ENCODE results near the gene SMR3B. TPM values are rescaled to one million over a fixed set of nuclear protein-coding genes. Genes with fewer than 3 reads are reported as not detected.

The SMR3B gene
- total and polyA plus RNA-seq, 2 of the 8 experiments (the other 6 are each of a cell fraction or from before 2014, with no cell fraction given), result not detected

DNA sequence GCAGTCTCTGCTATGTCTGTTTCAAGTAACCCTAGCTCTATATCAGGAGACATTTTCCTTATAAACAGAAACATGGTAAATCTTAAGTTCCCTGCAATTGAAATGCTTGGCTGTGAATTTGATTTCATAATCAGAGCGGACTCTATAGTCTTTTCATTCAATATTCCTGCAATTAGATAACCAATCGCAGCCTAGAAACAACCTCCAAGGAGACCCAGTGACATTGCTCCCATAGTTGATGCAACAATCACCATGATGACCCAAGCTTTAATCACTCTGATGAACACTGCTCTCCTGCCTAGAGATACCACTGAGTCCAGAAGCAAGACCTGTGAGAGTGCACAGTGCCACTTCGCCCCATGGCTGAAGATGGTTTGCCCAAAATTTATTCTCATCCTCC lies 48.2 kb upstream of the SMR3B start, which contains the start of gene CABS1:
TSS of gene CABS1 (plus strand) at position 301 of the 400 bp plus-strand sequence. CDS start at position 360, 59 bp downstream.
- H3K36me3 ChIP-seq (ENCODE audit: control insufficient read depth in 2 of 4, insufficient read depth in 4 of 4, low read length in 3 of 4), result no peaks in the 10 kb centered on the region
- H4K91ac ChIP-seq (replicated peaks; ENCODE audit: insufficient read length, low read length), result no peak within 1 kb of the TSS
- CTCF ChIA-PET (ENCODE audit: partially characterized antibody), result interaction anchor here (0.6 kb wide), 1 partner anchor 634 kb away, joined by 3 read pairs; no protein-coding TSS in a partner anchor
- TF ChIP-seq RXRA (IDR thresholded peaks at IDR 0.05; ENCODE audit: insufficient read depth, low read depth, low read length) (no peak), BCL11A (IDR thresholded peaks at IDR 0.05; ENCODE audit: low read depth in 2 of 2, low read length in 2 of 2) (no peak), RBBP5 (IDR thresholded peaks at IDR 0.05; ENCODE audit: borderline replicate concordance, low read depth, low read length) (no peak), BRCA1 (IDR thresholded peaks at IDR 0.05; ENCODE audit: low read depth, low read length) (no peak), TAF1 (IDR thresholded peaks at IDR 0.05; ENCODE audit: low read depth, low read length) (no peak), KDM1A (IDR thresholded peaks at IDR 0.05; ENCODE audit: borderline replicate concordance, low read length) (no peak), ZNF274 (IDR thresholded peaks at IDR 0.05; ENCODE audit: borderline replicate concordance, extremely low read depth, low read length) (no peak), RFX5 (IDR thresholded peaks at IDR 0.05; ENCODE audit: borderline replicate concordance, low read depth, low read length) (no peak), POLR2AphosphoS5 (IDR thresholded peaks at IDR 0.05; ENCODE audit: low read depth, low read length) (no peak), TCF12 (IDR thresholded peaks at IDR 0.05; ENCODE audit: low read depth, low read length) (no peak), RAD21 (IDR thresholded peaks at IDR 0.05 in 1 of 2, conservative IDR thresholded peaks at IDR 0.05 in 1 of 2; ENCODE audit: low read depth in 2 of 2, low read length in 2 of 2) (no peak), SAP30 (IDR thresholded peaks at IDR 0.05; ENCODE audit: insufficient read depth, insufficient replicate concordance, low read length) (no peak)
- no peak within 1 kb of the TSS for H3K27ac ChIP-seq (ENCODE audit: low read depth, low read length)
- no peak within 1 kb of the TSS for H3K4ac ChIP-seq (replicated peaks; ENCODE audit: insufficient read length, low read depth, low read length)
- H3K4me1 ChIP-seq (replicated peaks in 1 of 4; ENCODE audit: control insufficient read depth in 3 of 4, insufficient read depth in 4 of 4, low read length in 3 of 4), result no peaks in the 10 kb centered on the region
- 90% methylated on average over 3 of the region's 3 CpGs; no CpG with 5 or more reads in 1 of the 2 experiments for WGBS, 2 experiments (ENCODE audit: extremely low coverage in 1 of 2, insufficient coverage in 1 of 2, insufficient read length in 1 of 2, insufficient replicate concordance in 2 of 2, low coverage in 1 of 2, low lambda C conversion rate in 2 of 2, missing lambda C conversion rate in 1 of 2)
- no peak for DNase-seq (ENCODE audit: low read depth in 1 of 2, low spot score in 2 of 2)
- no peak within 1 kb of the TSS for H3K14ac ChIP-seq (ENCODE audit: insufficient read length)
- H2AK5ac ChIP-seq (ENCODE audit: low read depth, low read length), result no peak within 1 kb of the TSS
- no peak within 1 kb of the TSS for H3K23ac ChIP-seq (ENCODE audit: insufficient read length)
- no peaks in the 10 kb centered on the region for H3K27me3 ChIP-seq (replicated peaks in 1 of 4; ENCODE audit: control insufficient read depth in 3 of 4, extremely low read depth in 1 of 4, insufficient read depth in 3 of 4, low read length in 3 of 4)
- no peak within 1 kb of the TSS for H3K4me3 ChIP-seq (ENCODE audit: extremely low read depth in 1 of 4, insufficient read depth in 2 of 4, low read depth in 3 of 4, low read length in 4 of 4)
- no peaks in the 10 kb centered on the region for H3K9me3 ChIP-seq (ENCODE audit: insufficient read depth in 2 of 2, low read depth in 1 of 2, low read length in 1 of 2)
- H3K23me2 ChIP-seq (ENCODE audit: low read depth, low read length), result no peaks in the 10 kb centered on the region
- no peak for FAIRE-seq
- no peak within 1 kb of the TSS for H3K9ac ChIP-seq (replicated peaks in 1 of 4; ENCODE audit: extremely low read depth in 1 of 4, low read depth in 3 of 4, low read length in 3 of 4)
- H2AFZ ChIP-seq (ENCODE audit: low read length), result no peak within 1 kb of the TSS
- H3K18ac ChIP-seq (ENCODE audit: extremely low read depth, low read length), result no peak within 1 kb of the TSS
- H3K4me2 ChIP-seq (ENCODE audit: insufficient read depth in 1 of 2, low read depth in 2 of 2, low read length in 2 of 2), result no peak within 1 kb of the TSS
- no peaks in the 10 kb centered on the region for H3K79me1 ChIP-seq (ENCODE audit: low read depth, low read length)
- H2BK120ac ChIP-seq (replicated peaks; ENCODE audit: low read depth, low read length), result no peak within 1 kb of the TSS
- POLR2A ChIA-PET (ENCODE audit: partially characterized antibody), result no interaction called here
- H2BK12ac ChIP-seq (ENCODE audit: low read depth, low read length), result no peak within 1 kb of the TSS
- no peak within 1 kb of the TSS for H4K5ac ChIP-seq (ENCODE audit: insufficient read length, low read depth, low read length)
- H3K56ac ChIP-seq (replicated peaks; ENCODE audit: insufficient read length, low read depth, low read length), result no peak within 1 kb of the TSS
- H2BK5ac ChIP-seq (ENCODE audit: low read depth, low read length), result no peak within 1 kb of the TSS
- no peak within 1 kb of the TSS for H4K8ac ChIP-seq (ENCODE audit: extremely low read depth, insufficient read depth, low read length)
- no peaks in the 10 kb centered on the region for H4K20me1 ChIP-seq (replicated peaks in 1 of 2; ENCODE audit: control insufficient read depth in 1 of 2, insufficient read depth in 2 of 2, low read length in 2 of 2)
- H2BK20ac ChIP-seq (ENCODE audit: low read length), result no peak within 1 kb of the TSS
- no peaks in the 10 kb centered on the region for H3K79me2 ChIP-seq (ENCODE audit: control insufficient read depth in 1 of 2, insufficient read depth in 2 of 2, low read length in 2 of 2)
- no peak within 1 kb of the TSS for H2BK15ac ChIP-seq (ENCODE audit: low read length)

Data from H1 (cell line).